ENCODE measurements around the gene SLC9A8.
A peak's percentile ranks its signal among the peaks of the same experiment; 100 is the strongest.

SLC9A8 gene

GRCh38 chr20:49833483-49833882 lies 20.9 kb downstream of the SLC9A8 start:
- DNase-seq (no peak), ATAC-seq (replicated peaks) (peak; percentile 88 to 94)
- Mint-ChIP-seq H3K36me3 (peaks cover 46 to 56% of the 10 kb centered on the region in 2 donors), H3K27me3 (no peaks in the 10 kb centered on the region), H3K4me3 (no peak overlapping the region), H3K4me1 (peaks cover 15 to 33% of the 10 kb centered on the region in 2 donors), H3K27ac (peak overlapping the region; percentile 42), H3K9me3 (peaks cover 0 to 2% of the 10 kb centered on the region in 2 donors)

GRCh38 chr20:49835031-49835430 lies 22.4 kb downstream of the SLC9A8 start:
- DNase-seq (no peak), ATAC-seq (replicated peaks) (no peak)
- Mint-ChIP-seq H3K4me3 (no peak overlapping the region), H3K9me3 (peaks cover 0 to 2% of the 10 kb centered on the region in 2 donors), H3K4me1 (peaks cover 16 to 33% of the 10 kb centered on the region in 2 donors), H3K36me3 (peaks cover 39 to 48% of the 10 kb centered on the region in 2 donors), H3K27ac (no peak overlapping the region), H3K27me3 (no peaks in the 10 kb centered on the region)

- Mint-ChIP-seq H3K27me3 (no peaks in the 10 kb centered on the region), H3K9me3 (peaks cover 0 to 2% of the 10 kb centered on the region in 2 donors), H3K27ac (no peak overlapping the region), H3K4me1 (peaks cover 3 to 5% of the 10 kb centered on the region in 2 donors), H3K36me3 (peaks cover 17 to 39% of the 10 kb centered on the region in 2 donors), H3K4me3 (no peak overlapping the region)
- ATAC-seq (replicated peaks) (no peak), DNase-seq (no peak)
These were observed 25.9 kb downstream of the SLC9A8 start for GRCh38 chr20:49838546-49838945.

GRCh38 chr20:49843139-49843538 lies 30.5 kb downstream of the SLC9A8 start:
- H3K27me3 Mint-ChIP-seq: no peaks in the 10 kb centered on the region
- no peak for DNase-seq

GRCh38 chr20:49843770-49844380 lies 31.2 kb downstream of the SLC9A8 start:
- H3K27ac Mint-ChIP-seq: peak overlapping the region; percentile 48
- no peaks in the 10 kb centered on the region for H3K27me3 Mint-ChIP-seq
- H3K4me3 Mint-ChIP-seq: no peak overlapping the region
- H3K36me3 Mint-ChIP-seq: peaks cover 12 to 27% of the 10 kb centered on the region in 2 donors
- ATAC-seq (replicated peaks) (no peak), DNase-seq (no peak)
- no peaks in the 10 kb centered on the region for H3K9me3 Mint-ChIP-seq
- H3K4me1 Mint-ChIP-seq: peaks cover 3 to 7% of the 10 kb centered on the region in 2 donors

More at GRCh38 chr20:49843139-49843538, 30.5 kb downstream of the SLC9A8 start:
- H3K4me3 Mint-ChIP-seq: no peak overlapping the region
- H3K27ac Mint-ChIP-seq: peak overlapping the region; percentile 5
- ATAC-seq (replicated peaks): no peak
- H3K4me1 Mint-ChIP-seq: peaks cover 5 to 7% of the 10 kb centered on the region in 2 donors
- no peaks in the 10 kb centered on the region for H3K9me3 Mint-ChIP-seq
- peaks cover 9 to 27% of the 10 kb centered on the region in 2 donors for H3K36me3 Mint-ChIP-seq

- Mint-ChIP-seq H3K4me1 (peaks cover 3 to 7% of the 10 kb centered on the region in 2 donors), H3K9me3 (no peaks in the 10 kb centered on the region), H3K27ac (no peak overlapping the region), H3K4me3 (no peak overlapping the region), H3K36me3 (peaks cover 12 to 34% of the 10 kb centered on the region in 2 donors), H3K27me3 (no peaks in the 10 kb centered on the region)
- no peak for DNase-seq
- no peak for ATAC-seq (replicated peaks)
These were observed 32.4 kb downstream of the SLC9A8 start for GRCh38 chr20:49845060-49845459.

- Mint-ChIP-seq H3K27ac (no peak overlapping the region), H3K4me1 (peaks cover 3 to 7% of the 10 kb centered on the region in 2 donors), H3K9me3 (no peaks in the 10 kb centered on the region), H3K4me3 (no peak overlapping the region), H3K27me3 (no peaks in the 10 kb centered on the region), H3K36me3 (peaks cover 18 to 39% of the 10 kb centered on the region in 2 donors)
- ATAC-seq (replicated peaks) (peak; percentile 80), DNase-seq (peak; percentile 23)
These were observed 33.7 kb downstream of the SLC9A8 start for GRCh38 chr20:49846206-49846807.

- Mint-ChIP-seq H3K9me3 (no peaks in the 10 kb centered on the region), H3K4me3 (no peak overlapping the region), H3K36me3 (peaks cover 29 to 37% of the 10 kb centered on the region in 2 donors), H3K27ac (no peak overlapping the region), H3K27me3 (no peaks in the 10 kb centered on the region), H3K4me1 (peaks cover 0 to 1% of the 10 kb centered on the region in 2 donors)
- ATAC-seq (replicated peaks) (no peak), DNase-seq (no peak)
These were observed 38.0 kb downstream of the SLC9A8 start for GRCh38 chr20:49850463-49851230.

GRCh38 chr20:49851231-49851705 lies 38.6 kb downstream of the SLC9A8 start:
- ATAC-seq (replicated peaks) (no peak), DNase-seq (no peak)
- H3K27me3 Mint-ChIP-seq: no peaks in the 10 kb centered on the region
- peaks cover 30 to 42% of the 10 kb centered on the region in 2 donors for H3K36me3 Mint-ChIP-seq
- no peak overlapping the region for H3K27ac Mint-ChIP-seq
- H3K4me3 Mint-ChIP-seq: no peak overlapping the region
- H3K9me3 Mint-ChIP-seq: no peaks in the 10 kb centered on the region
- no peaks in the 10 kb centered on the region for H3K4me1 Mint-ChIP-seq

- peaks cover 34 to 49% of the 10 kb centered on the region in 2 donors for H3K36me3 Mint-ChIP-seq
- no peaks in the 10 kb centered on the region for H3K9me3 Mint-ChIP-seq
These were observed 39.4 kb downstream of the SLC9A8 start for GRCh38 chr20:49851991-49852390.

GRCh38 chr20:49852522-49853080 lies 40.0 kb downstream of the SLC9A8 start:
- Mint-ChIP-seq H3K27me3 (no peaks in the 10 kb centered on the region), H3K4me1 (no peaks in the 10 kb centered on the region), H3K9me3 (no peaks in the 10 kb centered on the region), H3K36me3 (peaks cover 36 to 51% of the 10 kb centered on the region in 2 donors), H3K27ac (peak overlapping the region; percentile 44), H3K4me3 (no peak overlapping the region)
- DNase-seq (no peak), ATAC-seq (replicated peaks) (no peak)

More at GRCh38 chr20:49851991-49852390, 39.4 kb downstream of the SLC9A8 start:
- no peak for ATAC-seq (replicated peaks)
- H3K27me3 Mint-ChIP-seq: no peaks in the 10 kb centered on the region
- H3K4me1 Mint-ChIP-seq: no peaks in the 10 kb centered on the region
- no peak overlapping the region for H3K27ac Mint-ChIP-seq
- H3K4me3 Mint-ChIP-seq: no peak overlapping the region
- DNase-seq: no peak

- Mint-ChIP-seq H3K4me3 (no peak overlapping the region), H3K4me1 (no peaks in the 10 kb centered on the region), H3K27ac (no peak overlapping the region), H3K9me3 (no peaks in the 10 kb centered on the region), H3K36me3 (peaks cover 35 to 52% of the 10 kb centered on the region in 2 donors), H3K27me3 (no peaks in the 10 kb centered on the region)
- DNase-seq (no peak), ATAC-seq (replicated peaks) (no peak)
These were observed 41.0 kb downstream of the SLC9A8 start for GRCh38 chr20:49853640-49854039.

GRCh38 chr20:49854190-49854875 lies 41.7 kb downstream of the SLC9A8 start:
- DNase-seq: no peak
- no peaks in the 10 kb centered on the region for H3K4me1 Mint-ChIP-seq
- H3K27ac Mint-ChIP-seq: no peak overlapping the region
- no peaks in the 10 kb centered on the region for H3K9me3 Mint-ChIP-seq
- H3K4me3 Mint-ChIP-seq: no peak overlapping the region
- no peaks in the 10 kb centered on the region for H3K27me3 Mint-ChIP-seq
- ATAC-seq (replicated peaks): no peak
- peaks cover 31 to 50% of the 10 kb centered on the region in 2 donors for H3K36me3 Mint-ChIP-seq

GRCh38 chr20:49856904-49857303 lies 44.3 kb downstream of the SLC9A8 start:
- peaks cover 29 to 49% of the 10 kb centered on the region in 2 donors for H3K36me3 Mint-ChIP-seq
- no peak for DNase-seq

More at GRCh38 chr20:49856904-49857303, 44.3 kb downstream of the SLC9A8 start:
- ATAC-seq (replicated peaks): no peak
- no peaks in the 10 kb centered on the region for H3K4me1 Mint-ChIP-seq
- H3K27me3 Mint-ChIP-seq: no peaks in the 10 kb centered on the region
- no peak overlapping the region for H3K4me3 Mint-ChIP-seq
- H3K27ac Mint-ChIP-seq: no peak overlapping the region
- H3K9me3 Mint-ChIP-seq: no peaks in the 10 kb centered on the region

All from stimulated activated naive B cell treated with anti-CD40 and anti-IgM and Interleukin-4, amounts not matched to agents 10 μg/mL and 1 μg/mL and 100 μg/mL, for 72 hours (primary cell).